HG03571 (cell line): ENCODE results near the gene SH3PXD2B.
"Not testable (repeated sequence)": the region's sequence is repeated elsewhere in the genome, so short reads cannot be mapped to it uniquely, and the experiment has no call there.

Experiments
- ATAC-seq: cut with Tn5 transposase; IDR thresholded peaks from one replicate; pipeline ENCODE4 v1.9.1; 2021; ENCODE audit not compliant: unreplicated experiment

The SH3PXD2B gene

DNA sequence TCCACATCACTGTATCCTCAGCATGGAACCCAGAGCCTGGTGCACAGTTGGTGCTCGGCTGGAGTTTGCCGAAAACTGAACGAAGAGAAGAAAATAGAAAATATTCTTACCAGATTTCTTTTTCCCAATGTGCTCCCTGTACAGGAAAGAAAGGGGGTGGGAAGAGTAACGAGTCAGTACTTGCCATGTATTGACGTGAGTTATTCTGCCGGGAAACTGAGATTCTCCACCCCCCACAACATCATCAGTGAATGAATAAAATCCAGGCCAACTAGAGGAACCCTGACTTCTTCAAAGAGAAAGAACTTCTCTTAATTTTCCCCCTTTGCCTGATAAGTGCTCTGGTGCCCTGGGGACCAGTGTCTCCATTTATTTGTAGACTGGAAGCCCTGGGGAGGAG lies 80.6 kb downstream of the SH3PXD2B start:
- no peak for ATAC-seq

DNA sequence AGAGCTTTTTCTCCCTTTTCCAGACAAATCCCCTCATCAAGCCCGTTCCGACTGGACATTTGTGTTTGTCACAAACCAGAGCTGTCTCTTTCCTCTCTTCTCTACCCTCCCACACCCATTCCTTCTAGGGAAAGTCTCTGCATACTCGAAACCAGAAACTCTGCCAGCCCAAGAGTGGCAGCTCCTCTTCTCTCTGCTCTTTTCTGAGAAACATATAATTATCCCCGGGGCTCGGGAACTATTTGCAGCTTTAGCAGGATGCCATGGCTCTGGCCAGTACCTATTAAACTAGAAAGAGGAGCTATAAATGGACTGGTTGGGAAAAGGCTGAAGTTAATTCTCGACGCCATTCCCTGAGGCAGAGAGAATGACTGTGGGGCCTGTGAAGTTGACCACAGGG lies 82.6 kb downstream of the SH3PXD2B start:
- no peak for ATAC-seq

DNA sequence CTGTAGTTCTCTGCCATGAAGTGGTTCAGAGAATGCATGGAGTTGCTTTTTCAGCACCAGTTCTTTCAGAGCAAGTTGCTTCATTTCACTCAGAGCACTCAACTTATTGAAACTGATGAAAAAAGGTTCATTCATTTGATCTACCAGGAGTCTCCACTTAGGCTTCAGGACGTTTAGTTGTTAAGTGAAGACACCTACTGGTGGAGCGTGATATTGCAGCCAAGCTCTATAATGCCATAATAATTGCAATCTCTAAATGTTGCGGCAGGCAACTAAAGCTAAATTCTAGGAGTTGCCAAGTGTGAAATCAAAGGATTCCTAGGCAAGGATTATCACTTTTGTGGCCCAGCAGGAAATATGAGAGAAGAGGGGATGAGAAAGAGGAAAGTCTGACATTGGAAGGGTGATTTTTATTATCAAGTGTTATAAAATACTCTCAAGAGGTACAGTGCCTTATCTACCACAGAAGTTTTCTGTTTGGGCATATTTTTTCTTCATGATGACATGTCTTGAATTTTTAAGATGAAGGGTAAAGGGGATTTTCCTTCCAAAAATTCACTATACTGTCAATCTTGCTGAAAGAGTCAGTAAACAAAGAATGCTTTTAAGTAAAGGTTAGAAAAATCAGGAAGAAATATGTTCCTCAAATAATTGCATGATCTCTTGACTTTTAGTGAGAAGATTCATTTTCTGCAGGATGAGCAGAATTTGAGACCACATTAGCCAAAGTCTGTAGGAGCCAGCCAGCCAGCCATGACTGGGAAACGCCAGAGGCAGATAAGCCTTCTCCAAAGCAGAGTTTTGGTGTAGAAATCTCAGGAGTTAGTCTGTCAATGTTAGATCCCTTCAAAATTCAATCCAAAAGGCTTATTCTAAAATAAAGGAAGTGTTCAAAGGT lies 83.4 kb downstream of the SH3PXD2B start:
- no peak for ATAC-seq

DNA sequence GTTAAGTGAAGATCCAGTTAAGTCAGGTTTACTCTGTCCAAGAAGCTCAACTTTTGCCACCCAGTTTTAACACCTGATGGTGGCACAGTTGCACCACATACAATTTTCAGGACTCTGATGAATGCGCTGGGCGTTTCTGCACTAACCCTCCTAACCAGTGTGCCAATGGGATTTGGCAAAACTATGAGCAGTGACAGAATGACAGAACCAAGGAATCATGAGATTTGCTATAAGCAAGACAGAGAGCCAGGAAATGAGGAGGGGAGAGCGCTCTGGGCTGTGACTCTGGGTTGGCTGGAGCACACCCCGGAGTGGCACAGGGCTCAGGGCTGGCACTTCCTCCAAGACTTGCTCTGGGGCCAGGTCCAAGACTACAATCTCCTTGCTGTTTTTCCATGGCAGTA lies 84.1 kb downstream of the SH3PXD2B start:
- ATAC-seq: no peak

DNA sequence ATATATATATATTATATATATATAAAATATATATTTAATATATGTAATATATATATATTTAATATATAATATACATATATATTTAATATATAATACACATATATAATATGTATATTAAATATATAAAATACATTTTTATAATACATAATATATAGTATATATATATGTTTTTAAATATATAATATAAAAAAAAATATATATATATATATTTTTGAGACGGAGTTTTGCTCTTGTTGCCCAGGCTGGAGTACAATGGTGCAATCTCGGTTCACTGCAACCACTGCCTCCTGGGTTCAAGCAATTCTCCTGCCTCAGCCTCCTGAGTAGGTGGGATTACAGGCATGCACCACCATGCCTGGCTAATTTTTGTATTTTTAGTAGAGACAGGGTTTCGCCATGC lies 85.6 kb downstream of the SH3PXD2B start:
- ATAC-seq: not testable (repeated sequence)

DNA sequence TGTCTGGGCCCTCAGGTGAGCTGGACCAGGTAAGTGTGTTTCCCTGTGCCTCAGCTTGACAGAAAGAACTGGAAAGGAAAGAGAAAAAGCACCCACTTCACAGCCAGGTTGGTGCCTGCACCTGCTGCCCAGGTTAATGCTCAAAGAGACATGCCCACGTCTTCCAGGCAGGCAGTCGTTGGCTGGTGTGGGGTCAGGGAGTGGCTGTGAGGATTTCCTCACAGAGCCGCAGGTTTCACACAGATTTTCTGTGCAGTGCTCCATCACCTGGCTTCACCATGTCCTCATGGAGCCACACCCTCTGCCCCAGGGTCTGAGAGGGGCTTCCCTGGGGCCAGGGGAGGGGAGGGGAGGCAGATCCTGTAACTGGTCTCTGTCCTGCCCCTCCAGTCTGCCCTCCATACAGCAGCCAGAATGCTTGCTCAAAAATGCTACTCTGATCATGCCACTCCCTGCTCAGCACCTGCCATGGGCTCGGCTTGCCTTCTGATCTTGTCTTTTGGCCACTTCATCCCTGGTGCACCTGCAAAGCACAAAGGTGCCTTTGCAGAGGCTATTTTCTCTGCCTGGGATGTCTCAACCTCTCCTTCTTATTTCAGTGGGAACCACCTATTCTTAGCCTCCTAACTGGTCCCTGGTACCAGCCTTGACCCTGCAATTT lies 88.2 kb downstream of the SH3PXD2B start:
- no peak for ATAC-seq

DNA sequence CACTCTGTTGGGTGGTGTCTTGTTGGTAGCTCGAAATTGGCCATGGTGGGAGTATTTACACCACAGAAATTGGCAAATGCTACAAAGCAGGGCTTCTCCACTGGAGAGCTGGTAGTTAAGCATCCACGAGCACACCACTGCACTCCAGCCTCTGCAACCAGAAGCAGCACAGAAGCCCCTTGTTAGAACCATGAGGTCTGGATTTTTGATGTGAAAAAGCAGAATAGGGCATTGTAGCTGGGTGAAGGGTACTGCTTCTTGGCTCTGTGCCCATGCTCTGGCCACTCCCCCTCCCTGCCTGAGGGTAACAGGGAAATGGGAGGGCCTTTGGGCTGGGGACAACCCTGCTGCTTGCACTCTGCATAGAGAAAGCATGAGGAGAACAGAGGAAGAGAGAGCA lies 89.6 kb downstream of the SH3PXD2B start:
- no peak for ATAC-seq

DNA sequence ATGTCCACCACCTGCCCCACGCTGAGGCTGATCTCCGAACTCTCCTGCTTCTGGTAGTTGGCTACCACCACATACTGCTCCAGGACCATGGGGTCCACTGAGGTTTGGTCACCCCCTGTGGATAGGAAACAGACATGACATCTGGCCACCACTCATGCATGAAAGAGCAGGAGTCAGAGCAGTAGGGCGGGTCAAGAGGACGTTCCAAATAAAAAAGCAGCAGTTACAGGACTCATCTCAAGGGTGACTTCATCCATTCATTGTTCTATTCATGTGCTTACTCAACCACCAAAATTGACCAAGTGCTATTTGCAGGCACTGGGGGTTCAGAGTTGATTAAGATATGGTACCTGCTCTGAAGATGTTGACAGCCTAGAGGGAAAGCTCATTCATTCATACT lies 91.6 kb downstream of the SH3PXD2B start:
- ATAC-seq: no peak

DNA sequence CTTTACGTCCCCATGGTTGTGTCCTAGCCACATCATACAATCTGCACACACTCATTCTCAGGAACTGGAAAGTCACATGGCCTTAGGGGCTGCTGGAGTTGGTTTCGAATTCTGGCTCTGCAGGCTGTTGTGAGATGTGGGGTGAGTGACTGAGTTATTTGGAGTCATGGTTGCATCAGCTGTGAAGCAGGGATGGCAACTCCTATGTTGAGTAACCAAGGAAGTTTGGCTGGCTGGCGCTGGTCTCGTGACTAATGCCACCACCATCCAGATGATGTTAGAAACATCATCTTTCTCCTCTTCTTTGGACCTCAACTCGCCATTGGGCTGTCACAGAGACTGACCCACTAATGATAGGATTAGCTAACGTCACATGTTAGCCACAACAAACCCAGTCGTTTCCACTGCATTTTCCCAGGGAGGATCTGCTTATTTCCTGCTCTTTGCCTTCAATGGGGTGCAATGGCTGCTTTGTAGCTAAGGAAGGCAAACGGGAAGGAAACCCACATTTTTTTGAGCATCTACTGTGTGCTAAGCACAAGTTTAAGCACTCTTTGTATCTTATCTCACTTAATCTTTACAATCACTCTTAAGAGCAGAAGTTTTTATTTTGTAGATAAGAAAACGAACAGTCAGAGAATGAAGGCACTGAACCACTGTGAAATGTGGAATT lies 92.6 kb downstream of the SH3PXD2B start:
- ATAC-seq: no peak

DNA sequence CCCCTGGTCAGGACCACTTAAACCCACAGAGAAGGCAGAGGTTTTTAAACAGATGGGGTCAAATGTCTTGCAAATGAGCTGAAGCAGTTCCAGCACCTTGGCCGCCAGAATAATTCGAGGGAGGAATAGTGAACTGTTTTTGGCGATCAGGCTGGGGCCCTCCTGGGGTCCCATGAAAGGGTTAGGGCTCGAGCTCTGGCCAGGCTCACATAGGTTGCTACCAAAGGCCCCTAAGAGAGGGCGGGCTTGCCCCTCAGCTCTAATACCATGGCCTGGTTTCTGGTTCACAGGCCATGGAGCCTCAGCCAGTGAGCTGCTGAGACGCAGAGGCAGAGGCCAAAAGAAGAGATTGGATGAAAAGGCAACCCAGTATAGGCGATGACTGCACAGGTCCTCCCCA lies 96.0 kb downstream of the SH3PXD2B start:
- no peak for ATAC-seq

DNA sequence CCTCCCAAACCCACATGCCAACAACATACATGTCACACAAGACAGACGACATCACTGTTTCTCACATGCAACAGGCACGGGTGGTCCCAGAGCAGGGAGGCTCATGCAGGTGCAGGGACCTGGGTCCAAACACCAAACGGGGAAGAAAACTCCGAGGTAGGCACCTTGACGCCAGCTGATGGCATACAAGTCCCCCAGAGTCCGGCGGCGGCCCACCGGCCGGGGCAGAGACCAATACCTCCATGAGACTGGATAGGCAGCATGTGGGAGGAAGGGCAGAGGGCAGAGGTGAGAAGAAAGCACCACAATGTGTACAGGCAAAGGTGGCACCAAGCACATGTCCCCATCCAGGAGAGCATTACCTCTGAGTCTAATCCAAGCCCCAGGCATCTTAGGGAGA lies 97.8 kb downstream of the SH3PXD2B start:
- no peak for ATAC-seq

DNA sequence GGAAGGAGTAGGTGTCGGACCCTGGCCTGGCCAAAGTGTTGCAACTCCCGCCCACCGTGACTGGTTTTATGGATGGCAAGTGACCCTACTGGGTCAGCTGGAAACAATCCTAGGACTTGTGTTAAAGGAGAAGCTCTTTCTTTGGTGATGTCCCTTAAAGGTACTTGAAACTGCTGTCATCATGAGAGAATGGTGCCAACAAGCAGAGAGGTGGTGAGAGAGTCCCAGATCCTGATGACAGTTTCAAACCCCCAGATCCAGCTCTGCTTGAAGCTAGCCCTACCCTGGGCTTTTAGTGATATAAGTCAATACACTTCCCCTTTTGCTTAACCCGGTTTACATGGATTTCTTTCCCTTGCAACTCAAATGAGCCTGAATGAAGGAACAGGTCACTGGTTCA lies 98.3 kb downstream of the SH3PXD2B start:
- no peak for ATAC-seq

DNA sequence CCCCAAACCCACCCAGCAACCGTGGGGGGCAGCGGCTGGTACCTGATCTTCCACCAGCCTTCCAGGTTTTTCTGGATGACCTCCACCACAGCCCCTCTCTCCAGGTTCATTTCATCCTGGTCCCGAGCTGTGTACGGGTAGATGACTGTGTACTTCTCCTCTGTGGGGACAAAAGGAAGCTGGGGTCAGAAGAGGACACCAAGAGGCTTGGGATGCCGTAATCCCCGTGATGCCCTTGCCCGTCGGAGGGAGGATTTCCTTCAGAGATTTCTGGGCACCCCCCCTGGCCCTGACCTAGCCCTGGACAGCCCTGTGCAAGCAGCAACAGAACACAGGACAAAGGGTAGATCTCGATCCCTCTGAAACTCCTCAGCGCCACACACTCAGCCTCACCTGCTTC lies 100.5 kb downstream of the SH3PXD2B start:
- no peak for ATAC-seq

DNA sequence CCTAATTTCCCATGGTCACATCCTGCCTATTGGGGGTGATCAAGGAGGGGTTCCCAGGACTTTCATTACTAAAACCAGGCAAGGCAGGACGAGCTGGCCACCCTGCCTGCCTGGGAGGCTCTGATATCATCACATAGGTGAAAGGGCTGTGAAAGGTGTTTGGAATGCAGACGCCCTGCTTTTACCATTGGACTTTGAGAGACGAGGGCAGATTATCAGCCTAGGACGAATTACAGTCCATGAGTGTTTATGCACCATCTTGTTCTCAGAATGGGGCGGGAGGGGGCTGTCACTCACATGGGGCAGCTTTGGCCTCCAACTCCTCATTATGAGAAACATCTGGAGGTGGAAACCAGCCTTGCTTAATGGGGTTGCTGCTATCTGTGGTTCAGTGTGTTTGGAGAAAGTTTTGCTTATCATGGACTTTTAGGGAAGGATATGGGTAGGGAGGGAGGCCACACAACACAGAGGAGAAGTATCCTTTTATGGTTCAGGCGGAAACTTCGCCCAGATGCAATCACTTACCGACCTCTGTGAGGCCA lies 101.0 kb downstream of the SH3PXD2B start:
- ATAC-seq: no peak

DNA sequence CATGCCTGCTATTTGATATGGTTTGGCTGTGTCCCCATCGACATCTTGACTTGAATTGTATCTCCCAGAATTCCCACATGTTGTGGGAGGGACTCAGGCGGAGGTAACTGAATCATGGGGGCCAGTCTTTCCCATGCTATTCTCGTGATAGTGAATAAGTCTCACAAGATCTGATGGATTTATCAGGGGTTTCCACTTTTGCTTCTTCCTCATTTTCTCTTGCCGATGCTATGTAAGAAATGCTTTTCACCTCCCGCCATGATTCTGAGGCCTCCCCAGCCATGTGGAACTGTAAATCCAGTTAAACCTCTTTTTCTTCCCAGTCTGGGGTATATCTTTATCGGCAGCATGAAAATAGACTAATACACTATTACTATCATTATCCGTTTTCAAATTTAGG lies 101.8 kb downstream of the SH3PXD2B start:
- not testable (repeated sequence) for ATAC-seq

DNA sequence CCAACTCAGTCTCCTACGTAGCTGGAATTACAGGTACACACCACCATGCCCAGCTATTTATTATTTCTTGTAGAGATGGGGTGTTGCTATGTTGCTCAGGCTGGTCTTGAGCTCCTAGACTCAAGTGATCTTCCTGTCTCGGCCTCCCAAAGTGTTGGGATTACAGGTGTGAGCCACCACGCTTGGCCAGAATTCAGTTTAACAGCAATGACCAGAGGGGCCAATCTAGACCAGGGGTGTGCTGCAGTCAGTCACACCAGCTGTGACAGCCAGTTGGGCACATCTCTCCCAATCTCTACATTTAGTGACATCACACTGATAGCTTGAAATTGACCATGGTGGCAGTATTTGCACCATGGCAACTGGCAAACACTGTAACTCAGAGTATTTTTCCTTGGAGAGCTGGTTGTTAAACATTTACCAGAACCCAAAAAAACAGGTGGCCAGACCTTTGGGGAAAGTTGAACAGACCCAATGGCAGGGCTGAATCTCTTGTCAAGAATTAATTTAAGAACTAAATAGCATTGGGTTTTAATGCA lies 103.0 kb downstream of the SH3PXD2B start:
- no peak for ATAC-seq

DNA sequence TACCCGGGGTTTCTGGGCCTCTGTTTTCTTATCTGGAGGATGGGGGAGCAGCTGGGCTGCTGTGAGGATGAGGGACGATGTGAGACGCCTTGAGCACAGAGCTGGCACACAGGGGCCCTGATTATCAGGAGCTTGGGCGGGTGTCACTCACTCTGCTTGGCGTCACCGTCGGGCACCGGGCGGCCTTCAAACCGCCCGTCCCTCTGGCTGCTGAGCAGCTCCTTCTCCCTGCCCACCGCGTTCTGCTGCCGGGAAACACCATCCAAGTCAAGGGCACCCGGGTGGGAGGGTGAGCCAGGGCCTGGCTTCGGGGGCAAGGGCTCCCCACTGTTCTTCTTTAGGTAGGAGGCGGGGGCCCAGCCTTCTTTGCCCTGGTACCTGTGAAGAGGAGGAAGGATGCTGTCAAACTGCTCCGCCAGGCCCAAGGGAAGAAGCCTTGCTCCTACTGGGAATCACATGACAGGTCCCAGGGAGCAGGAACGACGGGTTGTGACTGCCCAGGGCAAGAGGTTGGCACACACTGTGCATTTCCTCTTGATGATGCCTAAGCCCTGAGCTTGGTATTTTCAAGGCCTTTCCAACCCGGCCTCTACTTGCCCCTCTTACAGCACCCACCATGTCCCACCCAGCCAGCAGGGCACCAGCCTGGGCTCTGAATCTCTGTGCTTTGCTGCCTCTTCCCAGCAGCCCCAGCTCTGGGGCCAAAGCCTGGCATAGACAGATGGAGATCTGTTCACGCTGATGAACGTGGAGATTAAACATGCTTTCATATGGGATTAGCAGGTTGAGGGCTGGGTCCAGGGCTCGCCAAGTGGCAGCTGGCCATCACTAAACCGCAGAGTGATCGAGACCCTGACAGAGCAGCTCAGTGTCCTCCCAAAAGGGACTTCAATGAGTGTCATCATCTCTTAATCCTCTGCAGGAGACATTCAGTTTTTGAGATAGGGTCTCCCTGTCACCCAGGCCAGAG lies 103.8 kb downstream of the SH3PXD2B start:
- no peak for ATAC-seq

DNA sequence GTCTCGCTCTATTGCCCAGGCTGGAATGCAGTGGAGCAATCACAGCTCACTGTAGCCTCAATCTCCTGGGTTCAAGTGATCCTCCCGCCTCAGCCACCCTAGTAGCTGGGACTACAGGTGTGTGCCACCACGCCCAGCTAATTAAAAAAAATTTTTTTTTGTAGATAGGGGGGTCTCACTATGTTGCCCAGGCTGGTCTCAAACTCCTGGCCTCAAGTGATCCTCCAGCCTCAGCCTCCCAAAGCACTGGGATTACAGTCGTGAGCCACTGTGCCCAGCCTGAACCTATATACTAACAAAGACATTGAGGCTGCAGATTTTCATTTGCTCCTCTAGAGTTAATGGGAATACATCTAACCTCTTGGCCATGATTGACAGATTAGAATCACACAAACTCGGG lies 105.6 kb downstream of the SH3PXD2B start:
- not testable (repeated sequence) for ATAC-seq

DNA sequence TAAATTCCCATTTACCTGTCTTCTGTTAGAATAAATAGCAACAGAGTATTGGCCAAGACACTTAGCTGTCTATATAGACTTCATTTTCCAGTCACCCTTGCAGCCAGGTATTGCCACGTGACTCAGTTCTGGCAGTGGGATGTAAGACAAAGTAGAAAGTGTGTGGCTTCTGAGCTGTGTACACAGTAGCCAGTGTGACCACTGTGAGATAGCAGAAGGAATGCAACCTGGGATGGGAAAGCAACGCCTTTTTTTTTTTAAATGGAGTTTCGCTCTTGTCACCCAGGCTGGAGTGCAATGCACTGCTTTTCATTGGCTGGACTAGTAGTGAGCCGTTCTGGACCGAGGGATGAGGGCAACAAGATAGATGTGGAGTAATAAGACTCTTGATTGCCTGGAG lies 106.2 kb downstream of the SH3PXD2B start:
- no peak for ATAC-seq

DNA sequence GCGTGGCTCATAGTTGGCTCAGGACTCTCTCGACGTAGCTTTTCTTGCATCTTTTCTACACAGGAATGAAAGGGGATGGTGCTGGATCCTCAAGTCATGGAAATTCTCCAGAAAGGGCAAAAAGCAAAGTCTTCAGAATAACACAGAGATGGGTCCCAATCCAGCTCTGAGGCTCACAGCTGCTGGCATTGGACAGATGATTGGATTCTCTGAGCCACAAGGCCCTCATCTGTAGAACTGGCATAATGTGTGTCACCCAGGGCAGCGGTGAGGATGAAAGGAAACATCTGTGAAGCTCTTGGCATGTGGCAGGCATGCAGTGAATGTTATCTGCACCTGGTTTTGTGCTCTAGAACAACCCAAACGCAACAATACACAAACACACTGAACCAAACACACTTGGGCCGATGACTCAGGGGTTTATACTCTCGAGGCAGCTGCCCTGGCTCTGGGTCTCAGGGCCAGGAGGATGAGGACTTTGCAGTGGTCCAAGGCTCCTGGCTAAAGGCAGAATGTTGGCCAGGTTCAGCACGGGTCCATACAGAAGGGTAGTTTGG lies 106.8 kb downstream of the SH3PXD2B start:
- ATAC-seq: no peak
